ENCODE data around the gene STK32C.

The STK32C gene

DNA sequence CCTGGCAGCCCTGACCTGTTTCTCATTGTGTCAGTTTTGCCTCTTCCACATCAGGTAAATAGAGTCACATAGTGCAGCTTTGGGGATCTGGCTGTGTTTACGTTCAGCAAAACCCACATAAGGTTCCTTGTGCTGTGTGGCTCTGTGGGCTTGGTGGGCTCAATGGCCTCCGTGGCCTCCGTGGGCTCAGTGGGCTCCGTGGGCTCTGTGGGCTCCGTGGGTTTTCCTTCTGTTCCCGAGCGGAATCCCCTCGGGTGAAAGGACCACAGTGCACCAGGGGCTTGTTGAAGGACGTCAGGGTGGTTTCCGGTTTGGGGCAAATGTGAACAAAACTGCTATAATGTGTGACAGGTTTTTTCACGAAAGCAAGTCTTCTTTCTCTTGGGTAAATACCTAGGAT, 133.5 kb downstream of the STK32C start:
- TF ChIP-seq, protein P1, sequence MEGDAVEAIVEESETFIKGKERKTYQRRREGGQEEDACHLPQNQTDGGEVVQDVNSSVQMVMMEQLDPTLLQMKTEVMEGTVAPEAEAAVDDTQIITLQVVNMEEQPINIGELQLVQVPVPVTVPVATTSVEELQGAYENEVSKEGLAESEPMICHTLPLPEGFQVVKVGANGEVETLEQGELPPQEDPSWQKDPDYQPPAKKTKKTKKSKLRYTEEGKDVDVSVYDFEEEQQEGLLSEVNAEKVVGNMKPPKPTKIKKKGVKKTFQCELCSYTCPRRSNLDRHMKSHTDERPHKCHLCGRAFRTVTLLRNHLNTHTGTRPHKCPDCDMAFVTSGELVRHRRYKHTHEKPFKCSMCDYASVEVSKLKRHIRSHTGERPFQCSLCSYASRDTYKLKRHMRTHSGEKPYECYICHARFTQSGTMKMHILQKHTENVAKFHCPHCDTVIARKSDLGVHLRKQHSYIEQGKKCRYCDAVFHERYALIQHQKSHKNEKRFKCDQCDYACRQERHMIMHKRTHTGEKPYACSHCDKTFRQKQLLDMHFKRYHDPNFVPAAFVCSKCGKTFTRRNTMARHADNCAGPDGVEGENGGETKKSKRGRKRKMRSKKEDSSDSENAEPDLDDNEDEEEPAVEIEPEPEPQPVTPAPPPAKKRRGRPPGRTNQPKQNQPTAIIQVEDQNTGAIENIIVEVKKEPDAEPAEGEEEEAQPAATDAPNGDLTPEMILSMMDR (IDR thresholded peaks at IDR 0.05; ENCODE audit: insufficient read depth, missing control alignments): no peak
- DNase-seq (ENCODE audit: insufficient read length, low spot score): no peak

DNA sequence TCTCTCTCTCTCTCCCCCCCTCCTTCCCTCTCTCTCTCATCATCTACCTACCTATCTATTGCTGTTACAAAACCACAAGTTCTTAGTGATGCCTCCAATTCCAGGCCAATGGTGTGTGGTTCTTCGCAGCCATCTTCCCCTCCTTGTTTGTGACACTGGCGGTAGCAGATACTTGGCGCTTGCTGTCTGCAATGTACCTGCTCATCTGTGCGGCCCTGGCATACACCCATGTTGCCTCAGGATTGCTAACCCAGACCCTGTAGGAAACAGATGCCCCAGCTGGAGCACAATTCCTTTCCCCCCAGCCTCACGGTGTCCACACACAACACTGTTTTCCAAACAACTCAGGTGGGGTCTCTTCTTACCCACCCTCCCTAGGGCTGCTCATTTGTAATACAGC, 134.6 kb downstream of the STK32C start:
- FAIRE-seq (no peak), DNase-seq (ENCODE audit: insufficient read length, low spot score) (no peak)
- TF ChIP-seq, protein P1 (IDR thresholded peaks at IDR 0.05; ENCODE audit: insufficient read depth, missing control alignments): no peak

More for the DNA sequence above, 133.5 kb downstream of the STK32C start:
- no peak for FAIRE-seq

DNA sequence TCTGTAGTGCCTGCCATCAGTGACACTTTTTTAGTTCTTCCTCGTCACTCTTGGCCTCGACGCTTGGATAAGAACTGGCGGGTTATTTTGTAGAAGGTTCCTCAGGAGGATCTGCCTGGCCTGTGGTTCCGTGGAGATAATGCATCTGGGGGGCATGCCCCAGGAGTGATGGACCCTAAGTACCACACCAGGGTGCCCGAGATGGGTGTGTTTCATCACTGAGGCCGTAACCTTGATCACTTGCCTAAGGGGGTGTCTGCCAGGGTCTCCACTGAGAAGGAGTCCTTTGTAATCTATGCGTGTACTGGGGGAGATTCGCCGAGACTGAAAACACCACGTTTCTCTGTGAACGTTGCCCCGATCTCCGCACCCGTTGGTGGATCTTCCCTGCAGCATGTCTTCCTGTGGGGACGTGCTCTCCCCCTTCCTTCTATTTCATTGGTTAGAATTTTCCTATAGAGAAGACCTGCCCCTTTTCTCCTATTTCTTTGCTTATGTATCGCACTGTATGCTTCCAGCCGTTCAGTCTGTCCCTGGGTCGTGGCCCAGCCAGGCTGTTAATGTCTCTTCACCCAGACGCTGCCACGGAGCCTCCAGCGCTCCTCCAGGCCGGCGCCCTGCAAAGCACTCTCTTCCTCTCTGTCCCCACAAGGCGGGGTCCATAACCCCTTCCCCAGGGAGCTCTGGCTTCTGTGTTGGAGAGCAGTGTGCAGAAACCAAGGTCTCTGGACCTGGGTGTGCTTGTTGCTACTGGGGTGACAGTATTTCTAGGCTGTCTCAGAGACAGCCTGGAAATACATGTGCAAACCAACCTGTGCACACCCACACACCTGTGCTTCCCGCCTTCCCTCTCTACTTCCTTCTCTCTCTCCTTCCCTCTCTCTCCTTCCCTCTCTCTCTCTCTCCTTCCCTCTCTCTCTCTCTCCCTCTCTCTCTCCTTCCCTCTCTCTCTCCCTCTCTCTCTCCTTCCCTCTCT, 135.4 kb downstream of the STK32C start:
- TF ChIP-seq, protein P1 (IDR thresholded peaks at IDR 0.05; ENCODE audit: insufficient read depth, missing control alignments): no peak
- DNase-seq (ENCODE audit: insufficient read length, low spot score) (no peak), FAIRE-seq (no peak)

DNA sequence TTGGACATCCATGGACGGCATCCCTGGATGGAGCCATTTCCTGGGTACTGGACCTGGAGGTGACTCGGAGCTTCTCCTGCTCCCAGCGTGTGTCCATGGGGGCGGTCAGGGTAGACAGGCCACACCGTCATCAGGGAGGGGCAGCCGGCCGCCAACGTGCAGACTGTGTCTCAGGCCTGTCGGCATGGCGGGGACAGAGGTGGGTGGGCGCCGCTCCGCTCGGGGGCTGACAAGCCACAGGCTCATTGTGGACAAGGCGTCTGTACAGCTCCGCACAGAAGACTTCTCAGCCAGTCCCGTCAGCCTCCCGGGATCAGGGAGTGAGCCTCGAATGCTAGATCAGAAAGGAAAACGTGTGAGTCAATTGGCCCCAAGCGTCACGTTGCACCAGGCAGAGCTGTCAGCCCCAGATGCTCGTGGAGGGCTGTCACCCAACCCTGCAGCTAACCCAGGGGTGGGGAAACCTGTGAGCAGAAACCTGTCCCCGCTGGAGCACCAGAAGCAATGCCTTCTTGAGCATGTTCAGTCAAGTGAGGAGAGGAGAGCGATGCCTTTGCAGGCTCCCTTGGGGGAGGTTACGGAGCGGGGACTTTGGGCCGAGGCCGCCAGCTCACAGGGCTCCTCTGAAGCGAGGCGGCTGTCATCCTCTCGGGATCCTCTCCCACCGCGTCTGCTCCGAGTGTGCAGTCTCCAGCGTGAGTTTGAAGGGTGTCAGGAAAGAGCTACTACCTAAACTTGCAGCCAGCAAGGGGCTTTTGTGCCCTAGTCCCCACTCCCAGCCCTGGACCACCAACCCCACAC, 137.0 kb downstream of the STK32C start:
- TF ChIP-seq, protein P1 (IDR thresholded peaks at IDR 0.05; ENCODE audit: insufficient read depth, missing control alignments): no peak
- FAIRE-seq: no peak
- DNase-seq (ENCODE audit: insufficient read length, low spot score): no peak

DNA sequence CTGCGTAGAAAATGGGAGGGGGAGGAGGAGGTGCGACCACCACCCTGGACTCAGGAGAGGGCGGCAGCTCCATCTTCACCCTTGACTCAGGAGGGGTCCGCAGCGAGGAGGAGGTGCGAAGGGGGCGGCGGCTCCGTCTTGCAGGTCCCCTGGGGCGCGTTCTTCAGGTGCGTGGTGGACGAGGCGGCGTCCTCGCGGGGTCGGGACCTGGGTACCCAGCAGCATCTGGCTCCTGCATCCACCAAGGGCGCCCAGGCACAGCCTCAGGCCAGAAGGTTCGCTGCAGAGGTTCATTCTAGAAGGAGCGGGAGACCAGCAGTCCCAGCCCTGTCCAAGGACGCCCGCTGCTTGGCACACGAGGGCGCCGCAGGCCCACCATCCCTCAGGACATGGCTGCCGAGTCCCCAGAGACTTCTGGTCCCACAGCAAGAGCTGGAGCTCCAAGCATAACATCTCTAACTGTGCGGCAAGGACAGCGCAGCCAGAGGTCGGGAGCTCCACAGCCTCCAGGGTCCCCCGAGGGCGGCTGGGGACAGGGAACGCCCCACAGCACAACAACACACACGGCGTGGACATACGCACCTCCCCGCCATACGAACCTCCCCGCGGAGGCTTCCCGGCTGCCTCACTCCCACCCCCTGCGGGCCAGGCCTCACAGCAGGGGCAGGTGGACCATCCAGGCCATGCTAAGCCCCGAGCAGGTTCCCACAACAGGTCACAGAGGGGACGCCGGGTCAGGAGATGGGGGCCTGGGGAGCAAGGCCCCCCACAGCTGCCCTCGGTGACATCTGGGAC, 137.8 kb downstream of the STK32C start:
- no peak for FAIRE-seq
- TF ChIP-seq, protein P1 (IDR thresholded peaks at IDR 0.05; ENCODE audit: insufficient read depth, missing control alignments): no peak
- no peak for DNase-seq (ENCODE audit: insufficient read length, low spot score)

DNA sequence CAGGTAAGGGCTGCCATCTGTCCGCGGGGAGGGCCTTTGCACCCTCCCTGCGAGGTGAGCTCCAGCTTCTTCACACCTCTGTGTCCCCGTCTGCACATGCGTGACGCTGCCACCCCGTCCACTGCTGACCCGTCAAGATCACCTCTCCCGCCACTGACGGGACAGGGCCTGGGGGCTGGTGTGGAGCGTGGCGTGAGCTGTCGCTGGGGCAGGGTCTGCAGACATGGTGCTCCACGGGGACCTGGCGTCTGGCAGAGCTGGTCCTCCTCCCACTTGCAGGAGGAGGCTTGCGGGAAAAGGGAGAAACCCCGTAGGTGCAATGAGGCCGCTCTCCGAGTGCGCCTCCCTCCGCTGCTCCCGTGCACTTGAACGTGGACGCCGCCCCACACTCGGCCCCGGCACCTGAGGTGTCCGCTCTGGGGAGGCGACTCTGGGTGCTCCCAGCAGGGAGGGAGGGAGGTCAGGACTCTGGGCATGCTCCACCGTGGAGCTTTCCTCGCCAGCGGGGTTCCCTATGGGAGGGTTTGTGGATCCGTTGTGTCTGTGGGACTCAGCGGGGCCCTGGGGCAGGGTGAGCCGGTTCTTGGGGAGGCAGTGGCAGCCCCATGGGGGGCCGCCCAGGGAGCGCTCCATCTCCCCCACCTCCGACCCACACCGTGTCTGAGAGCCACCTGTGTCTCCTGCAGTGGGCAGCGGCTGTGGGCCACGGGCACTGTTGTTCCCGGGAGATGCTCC, 138.6 kb downstream of the STK32C start:
- DNase-seq (ENCODE audit: insufficient read length, low spot score) (no peak), FAIRE-seq (no peak)
- TF ChIP-seq, protein P1 (IDR thresholded peaks at IDR 0.05; ENCODE audit: insufficient read depth, missing control alignments): no peak
